GM12874 (cell line): Measurements from ENCODE around the gene COL5A2.

ENCODE experiments used
- TF ChIP-seq, protein P1 (sequence below): IDR thresholded peaks from 2 replicates; pipeline ENCODE4 v1.5.1; 2011; ENCODE audit warnings: low read depth, mild to moderate bottlenecking, control low read depth, low read length, moderate library complexity; ENCODE audit not compliant: insufficient read depth

The COL5A2 gene

DNA sequence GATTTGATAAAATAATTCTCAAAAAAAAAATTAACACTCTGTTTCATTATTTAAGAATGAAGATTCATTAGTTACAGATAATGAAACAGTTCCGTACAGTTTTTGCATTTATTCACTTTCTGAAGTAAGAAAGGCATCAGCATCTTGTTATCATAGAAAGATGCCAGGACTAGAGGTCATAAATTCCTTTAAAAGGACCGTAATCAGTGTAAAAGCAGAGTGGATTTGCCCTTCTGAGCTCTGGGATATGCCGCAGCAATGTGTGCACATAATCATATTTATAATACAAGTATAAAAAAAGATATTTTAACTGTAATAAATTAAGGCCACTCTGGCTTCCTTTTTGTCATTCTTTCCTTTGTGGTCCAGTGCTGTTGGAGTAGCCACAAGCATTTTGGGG lies 37.5 kb upstream of the COL5A2 start:
- TF ChIP-seq, protein P1, sequence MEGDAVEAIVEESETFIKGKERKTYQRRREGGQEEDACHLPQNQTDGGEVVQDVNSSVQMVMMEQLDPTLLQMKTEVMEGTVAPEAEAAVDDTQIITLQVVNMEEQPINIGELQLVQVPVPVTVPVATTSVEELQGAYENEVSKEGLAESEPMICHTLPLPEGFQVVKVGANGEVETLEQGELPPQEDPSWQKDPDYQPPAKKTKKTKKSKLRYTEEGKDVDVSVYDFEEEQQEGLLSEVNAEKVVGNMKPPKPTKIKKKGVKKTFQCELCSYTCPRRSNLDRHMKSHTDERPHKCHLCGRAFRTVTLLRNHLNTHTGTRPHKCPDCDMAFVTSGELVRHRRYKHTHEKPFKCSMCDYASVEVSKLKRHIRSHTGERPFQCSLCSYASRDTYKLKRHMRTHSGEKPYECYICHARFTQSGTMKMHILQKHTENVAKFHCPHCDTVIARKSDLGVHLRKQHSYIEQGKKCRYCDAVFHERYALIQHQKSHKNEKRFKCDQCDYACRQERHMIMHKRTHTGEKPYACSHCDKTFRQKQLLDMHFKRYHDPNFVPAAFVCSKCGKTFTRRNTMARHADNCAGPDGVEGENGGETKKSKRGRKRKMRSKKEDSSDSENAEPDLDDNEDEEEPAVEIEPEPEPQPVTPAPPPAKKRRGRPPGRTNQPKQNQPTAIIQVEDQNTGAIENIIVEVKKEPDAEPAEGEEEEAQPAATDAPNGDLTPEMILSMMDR, result no peak

DNA sequence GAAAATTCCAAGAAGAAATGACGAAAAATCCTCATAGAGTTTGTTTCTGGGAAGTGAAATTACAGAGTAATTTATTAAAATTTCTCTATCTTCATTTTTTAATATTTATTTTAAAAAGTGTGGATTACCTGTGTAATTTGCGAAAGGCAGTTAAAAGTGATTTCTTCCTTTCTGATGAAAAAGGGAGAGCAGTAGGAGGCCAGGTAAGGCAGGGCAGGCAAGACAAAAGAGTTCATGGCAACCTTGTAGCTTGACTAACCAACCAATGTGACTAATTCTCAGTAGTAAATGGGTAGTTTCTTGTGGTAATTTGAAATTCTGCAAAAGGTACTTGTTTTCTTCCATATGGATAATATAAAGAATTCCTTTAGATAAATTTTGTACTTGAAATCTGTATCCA lies 34.9 kb upstream of the COL5A2 start:
- TF ChIP-seq, protein P1, result no peak

DNA sequence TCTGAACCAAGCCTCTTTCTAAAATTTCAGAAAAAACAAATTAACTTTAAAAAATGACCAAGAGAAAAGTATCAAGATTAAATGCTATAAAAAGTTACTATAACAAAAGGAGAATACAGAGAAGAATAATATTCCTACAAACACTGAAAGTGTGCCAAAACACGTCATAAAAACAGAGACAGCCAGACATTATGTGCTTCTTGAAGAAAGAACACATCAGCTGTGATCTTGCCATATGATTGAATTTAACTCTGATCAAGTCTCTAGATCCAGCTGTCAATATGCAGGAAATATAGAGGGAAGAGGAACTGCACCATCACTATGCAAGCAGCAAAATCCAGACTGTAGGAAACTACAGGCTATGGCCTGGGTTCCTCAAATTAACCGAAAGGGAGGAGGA lies 33.7 kb upstream of the COL5A2 start:
- TF ChIP-seq, protein P1, result no peak

DNA sequence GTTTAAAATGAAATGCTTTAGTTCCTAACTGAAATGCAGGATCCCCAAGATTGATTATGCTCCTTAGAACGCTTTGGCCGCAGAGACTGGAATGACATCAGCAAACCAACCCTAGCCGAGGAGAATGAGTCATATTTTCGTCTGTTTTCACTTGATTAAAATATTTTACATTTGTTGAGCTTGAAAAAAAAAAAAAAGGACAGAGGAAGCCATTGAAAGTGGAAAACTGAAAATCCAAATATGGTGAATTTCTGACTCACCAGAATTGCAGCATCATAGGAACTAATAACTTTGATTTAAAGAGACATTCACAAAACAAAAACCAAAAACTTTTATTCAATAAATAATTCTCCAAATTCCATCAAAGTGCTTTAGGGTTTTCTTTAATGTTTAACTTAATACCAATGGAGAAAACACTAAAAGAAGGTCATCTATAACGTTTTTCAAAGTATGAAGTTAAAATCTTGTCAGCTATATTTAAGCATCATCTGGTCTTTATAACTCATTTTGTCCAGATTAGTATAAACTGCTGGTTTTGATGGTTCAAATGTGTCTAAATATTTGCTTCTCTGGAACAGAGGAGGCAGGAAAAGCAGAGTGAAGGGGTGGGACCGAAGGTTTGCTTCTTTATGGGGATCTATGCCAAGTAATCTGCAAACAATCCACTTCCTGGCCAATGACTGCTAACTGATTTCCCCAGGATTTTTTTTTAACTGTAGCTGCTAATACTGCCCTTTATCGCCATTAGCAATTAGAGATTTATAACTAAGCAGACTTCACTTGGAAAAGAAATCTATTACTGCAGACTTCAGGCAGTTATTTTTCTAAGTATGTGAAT lies 30.9 kb upstream of the COL5A2 start:
- TF ChIP-seq, protein P1, result no peak

DNA sequence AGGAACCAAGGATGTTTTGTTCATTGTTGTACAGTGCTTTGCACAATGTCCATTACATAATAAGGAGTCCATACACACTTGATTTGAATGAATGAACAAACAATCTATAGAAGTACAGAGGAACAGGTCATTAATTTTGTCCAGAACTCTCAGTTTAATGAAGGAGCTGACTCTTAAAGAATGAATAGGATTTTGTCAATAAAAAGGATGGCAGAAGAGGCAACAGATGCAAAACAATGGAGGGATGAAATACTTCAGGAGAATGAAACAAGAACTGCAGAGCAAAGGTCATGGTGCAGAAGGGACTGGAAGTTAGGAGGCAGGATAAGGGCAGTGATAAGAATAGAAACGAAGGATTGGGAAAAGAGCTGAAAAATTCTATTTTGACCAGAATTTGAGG lies 28.7 kb upstream of the COL5A2 start:
- TF ChIP-seq, protein P1, result no peak

DNA sequence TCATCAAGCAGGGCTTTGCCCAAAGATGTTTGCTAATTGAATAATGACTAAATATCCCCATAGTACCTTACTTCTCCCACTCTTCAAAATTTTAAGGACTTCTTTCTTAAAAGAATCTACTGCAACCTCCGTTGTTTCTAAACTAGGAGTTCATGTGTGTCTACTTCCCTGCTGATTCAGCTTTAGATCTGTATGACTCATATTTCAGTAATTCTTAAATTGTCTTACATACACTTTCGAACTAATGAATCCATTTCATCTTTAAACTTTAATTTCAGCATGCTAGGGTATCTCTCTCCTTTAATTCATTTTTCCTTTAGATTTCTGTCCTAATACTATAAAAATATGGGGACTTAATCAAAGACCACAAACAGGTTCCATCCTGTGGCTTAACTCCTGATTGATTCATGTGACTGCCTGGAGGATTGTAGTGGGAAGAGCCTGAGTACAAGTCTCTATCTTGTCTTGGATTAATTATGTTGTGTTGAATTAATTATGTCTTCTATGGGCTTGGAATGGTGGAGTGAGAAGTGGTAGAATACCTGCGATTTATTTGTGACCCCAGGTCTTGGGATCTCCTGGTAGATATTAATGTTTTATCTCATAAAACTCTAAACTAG lies 24.9 kb upstream of the COL5A2 start:
- TF ChIP-seq, protein P1, result no peak

DNA sequence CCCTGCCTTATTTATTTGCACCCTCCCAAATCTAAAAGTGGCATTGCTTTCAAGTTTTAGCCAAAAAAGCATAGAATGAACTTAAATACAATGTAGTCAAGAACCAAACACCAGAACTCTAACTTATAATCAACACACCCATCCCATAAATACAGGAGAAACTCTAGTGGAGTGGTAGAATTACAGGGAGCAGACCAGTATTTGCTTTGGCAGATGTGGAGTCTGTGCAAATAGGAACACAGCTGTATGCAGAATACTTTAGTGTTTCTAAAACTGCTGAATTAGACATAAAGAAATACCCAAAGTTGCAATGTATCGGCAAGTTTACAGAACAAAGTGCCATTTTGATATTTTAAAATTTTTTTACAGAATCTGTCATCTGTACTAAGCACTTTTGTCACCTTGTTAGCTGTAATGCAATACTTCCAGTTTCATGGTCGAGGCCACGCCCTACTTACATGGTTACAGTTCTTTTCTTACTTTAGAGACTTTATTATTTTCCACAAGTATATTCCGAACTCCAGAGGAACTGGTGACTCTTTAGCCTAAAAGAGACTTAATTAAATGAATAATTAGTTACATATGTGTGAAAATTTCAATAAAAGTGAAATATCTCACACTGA lies 23.7 kb upstream of the COL5A2 start:
- TF ChIP-seq, protein P1, result no peak
